ENCODE data around the gene MYO5A.

- TF ChIP-seq CTCF (IDR thresholded peaks at IDR 0.05) (no peak), POLR2A (IDR thresholded peaks at IDR 0.05) (no peak)
Observed at GRCh38 chr15:52329987-52330386, 198.7 kb downstream of the MYO5A start.
